Activated CD4-positive, alpha-beta T cell treated with anti-CD3 and anti-CD28 coated beads, Interleukin-10, Interleukin-2, amounts not matched to agents 100 ng/mL and 50 ng/mL, durations not matched to agents 16 hours and 8 hours (primary cell): ENCODE data around the gene IGF1R.

Source experiments
- DNase-seq: peaks from one replicate; pipeline ENCODE4 v3.0.0-alpha.2; 2020

The IGF1R gene

DNA sequence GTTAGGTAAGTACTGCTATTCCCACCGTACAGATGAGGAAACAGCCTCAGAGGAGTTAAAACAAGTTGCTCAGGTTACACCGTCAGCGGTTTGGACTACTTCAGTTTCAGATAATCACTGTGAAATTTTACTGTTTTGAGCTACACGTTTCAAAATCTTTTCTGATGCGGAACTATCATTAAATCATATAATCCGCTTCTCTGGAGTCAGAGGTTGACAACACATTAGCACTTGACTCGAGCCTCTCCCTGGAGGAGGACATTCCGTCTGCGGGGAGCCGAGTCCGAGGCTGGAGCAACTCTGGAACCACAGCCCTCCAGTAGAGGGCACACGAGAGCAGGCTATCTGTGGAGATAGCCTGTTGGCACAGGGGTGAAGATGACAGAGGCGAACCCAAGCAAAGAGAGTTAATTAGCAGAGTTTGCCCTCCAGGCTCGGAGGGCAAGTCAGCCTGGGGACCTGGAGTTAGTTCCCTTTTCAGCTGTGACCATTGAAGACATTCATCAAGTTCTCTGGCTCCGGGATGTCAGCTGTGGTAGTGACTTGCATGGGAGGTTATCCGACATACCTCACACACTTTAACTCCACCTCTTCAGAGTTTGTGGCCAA is 131.2 kb downstream of the IGF1R start:
- peak; percentile 77 for DNase-seq

DNA sequence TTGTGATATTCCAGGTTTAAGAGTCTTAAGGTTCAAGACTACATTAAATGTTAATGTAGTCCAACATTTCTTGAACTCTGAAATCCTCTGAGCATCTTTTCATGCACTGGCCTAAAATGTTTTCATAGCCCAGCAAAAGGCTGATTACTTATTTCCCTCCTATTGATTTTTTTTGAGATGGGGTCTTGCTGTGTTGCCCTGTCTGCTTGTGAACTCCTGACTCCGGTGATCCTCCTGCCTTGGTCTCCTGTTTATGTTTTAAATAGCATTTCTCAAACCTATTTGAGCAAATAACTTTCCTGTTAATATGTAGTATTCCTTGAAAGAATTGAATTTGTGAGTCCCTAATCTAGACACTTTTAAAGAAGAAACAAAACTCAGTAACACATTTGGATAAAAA is 133.5 kb downstream of the IGF1R start:
- DNase-seq: no peak

DNA sequence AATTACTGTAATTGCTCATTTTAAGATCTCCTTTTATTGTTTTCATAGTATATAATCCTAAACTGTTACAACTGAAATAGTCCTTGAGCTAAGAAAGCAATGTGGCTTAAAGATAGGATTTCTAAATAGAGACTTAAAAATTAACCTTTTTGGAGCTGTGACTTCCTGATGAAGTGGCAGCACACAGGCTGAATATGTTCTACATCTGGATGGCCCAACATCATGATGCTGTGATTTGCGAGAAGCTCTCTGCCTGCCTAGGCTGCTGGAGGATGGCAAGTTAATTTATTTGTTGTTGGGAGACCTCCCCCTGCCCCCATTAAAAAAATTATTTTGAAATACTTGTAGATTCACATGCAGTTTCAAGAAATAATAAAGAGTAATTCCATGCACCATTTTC is 134.5 kb downstream of the IGF1R start:
- no peak for DNase-seq

DNA sequence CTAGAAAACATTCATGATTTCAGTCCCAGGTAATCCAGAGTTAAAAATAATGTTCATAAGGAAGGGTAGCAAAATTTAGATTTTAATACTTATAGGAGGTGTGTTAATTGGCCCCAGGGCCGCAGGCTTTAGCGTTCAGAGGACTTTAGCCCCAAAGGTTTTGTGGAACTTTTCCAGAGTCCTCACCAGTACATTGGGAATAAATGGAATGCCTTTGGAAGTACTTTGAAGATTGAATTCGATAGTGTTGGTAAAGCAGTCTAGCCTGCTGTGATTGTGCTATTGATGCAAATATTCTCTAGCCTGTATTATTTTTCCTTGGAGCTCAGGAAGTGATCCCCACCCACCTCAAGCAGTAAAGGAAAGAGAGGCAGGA is 137.1 kb downstream of the IGF1R start:
- DNase-seq: no peak

DNA sequence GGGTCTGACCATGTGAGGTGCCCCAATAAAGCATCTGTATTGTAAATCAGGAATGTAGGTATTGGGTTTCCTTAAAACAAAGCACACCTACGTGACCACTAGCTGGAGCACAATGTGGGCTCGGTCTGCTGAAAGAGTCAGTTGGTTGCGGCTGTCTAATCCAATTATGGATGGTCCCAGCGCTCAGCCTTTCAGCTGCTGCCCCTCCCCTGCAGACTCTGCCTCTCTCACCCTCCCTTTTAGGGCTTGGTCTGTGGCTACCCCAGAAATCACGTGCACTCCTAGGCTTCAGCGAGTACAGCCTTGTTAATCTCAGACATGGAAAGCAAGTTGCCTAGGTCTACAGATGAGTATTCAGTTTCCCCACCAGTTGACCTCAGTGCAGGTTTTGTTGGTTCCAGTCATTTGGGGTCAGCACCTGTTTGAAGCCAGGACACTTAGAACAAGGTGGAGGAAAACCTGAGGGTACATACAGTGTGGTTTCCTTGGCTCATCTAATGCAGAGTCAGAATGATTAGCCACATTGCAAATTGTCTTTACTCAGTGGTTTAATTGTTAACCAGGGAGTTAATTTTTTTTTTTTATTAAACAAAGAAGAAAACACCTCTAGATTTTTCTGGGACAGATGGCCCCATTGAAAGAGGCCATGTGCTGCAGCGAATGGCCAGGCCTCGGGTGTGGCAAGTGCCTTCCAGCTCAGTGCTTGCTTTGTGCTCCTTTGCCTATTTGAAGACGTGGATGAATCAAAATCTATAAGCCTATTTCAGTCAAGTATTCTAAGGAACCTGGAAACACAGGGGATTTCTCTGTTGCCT is 137.7 kb downstream of the IGF1R start:
- peak; percentile 26 for DNase-seq

DNA sequence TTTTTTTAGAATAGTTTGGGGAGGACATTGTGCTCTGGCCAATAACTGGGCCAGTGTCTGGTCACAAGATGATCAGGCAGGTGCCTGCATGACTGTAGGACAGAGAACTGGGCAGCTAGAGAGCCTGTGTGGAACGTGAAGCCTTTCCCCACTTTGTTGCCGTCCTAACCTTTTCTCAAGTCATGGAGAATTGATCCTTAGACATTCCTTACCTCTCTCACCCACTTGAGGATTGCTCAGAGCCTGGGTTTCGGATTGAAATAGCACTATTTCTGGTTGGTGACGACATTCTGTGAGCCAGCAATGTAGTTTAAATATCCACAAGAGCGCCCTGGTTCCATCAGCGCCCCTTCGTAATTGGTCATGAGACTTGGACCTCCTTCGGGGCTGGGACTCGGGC is 138.4 kb downstream of the IGF1R start:
- no peak for DNase-seq

DNA sequence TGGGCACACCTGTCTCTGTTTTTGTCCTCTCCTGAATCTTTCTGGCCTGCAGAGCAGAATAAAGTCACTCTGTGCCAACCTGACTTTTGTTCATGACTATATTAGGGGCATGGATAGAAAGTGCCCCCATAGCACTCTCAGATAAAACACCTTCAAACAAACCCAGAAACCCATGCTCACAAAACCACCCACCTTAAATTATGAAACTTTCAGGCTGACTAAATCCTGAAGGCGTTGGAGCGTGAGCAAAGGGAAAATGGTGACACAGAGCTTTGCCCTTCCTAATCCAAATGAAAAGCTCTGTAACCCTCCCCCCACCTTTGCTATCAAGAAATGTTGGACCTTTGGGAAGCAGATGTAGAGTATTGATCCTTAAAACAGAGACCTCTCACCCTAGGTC is 138.9 kb downstream of the IGF1R start:
- DNase-seq: peak; percentile 4

DNA sequence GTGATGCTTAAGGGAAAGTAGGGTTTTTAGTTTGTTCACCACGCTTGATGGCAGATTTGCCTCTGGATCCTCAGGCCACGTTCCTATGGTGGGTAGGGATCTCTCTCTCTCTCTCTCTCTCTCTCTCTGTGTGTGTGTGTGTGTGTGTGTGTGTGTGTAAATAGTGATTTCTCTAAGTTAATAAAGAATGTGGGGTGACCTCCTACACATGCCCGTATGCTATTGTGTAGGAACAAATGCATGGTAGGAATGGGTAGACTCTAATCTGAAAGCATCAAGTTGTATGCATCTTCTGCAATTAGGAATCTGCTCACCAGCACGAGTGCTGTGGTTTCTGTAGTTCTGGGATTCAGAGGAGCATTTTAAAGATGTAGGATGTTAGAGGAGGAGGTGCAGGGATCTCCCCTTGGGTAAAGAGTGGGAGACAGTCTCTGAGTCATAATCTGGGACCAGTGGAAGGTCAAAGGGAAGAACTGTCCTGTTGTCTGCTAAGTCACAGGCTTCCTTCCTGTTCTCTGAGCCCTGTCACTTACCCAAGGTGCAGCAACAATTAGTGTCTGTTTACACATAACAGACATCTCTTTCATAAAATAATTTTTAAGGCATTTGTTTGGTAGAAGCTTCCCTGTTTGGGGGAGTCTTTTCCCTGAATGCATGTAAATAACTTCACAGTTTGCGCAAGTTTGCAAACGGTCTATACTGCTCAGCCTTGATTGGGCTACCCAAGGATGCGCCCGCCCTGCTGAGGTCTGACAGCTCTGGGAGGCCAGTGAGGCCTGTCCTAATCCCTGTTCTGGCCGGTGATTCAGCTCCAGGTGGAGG is 139.8 kb downstream of the IGF1R start:
- DNase-seq: no peak

DNA sequence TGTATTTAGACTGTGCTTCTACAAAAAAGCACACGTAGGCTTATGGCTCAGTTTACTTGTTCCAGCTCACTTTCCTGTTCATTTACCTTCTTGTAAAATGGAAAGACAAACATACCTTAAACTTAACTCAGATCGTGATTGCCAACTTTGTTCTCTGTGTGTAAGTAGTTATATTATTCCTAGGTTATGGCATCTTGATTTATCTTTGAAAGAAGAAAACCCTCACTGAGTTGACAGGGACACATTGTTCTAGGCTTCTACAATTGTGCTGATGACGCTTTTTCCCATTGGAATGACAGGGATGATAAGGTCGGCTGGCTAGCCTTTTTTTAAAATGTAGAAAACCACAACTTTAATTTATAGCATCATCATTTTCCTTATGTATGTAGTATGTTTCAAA is 140.7 kb downstream of the IGF1R start:
- DNase-seq: no peak

DNA sequence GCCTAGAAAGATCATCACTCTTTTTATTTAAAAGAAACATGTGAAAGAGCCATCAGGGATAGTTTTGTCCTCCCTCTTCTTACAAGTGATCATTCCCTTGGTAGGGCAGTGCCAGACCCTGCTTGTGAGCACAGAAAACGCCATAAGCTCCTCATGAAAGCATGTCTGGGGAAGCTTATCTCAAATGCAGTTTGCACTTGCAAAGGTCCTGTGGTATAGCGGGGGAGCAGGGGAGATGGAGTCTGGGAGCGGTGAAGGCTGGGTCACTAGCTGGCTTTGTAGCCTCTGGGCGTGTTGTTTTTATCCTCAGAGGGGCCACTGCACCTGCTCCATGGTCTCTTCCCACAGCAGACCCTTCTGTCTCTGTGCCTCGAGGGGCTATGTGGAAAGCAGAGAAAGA is 141.9 kb downstream of the IGF1R start:
- no peak for DNase-seq

DNA sequence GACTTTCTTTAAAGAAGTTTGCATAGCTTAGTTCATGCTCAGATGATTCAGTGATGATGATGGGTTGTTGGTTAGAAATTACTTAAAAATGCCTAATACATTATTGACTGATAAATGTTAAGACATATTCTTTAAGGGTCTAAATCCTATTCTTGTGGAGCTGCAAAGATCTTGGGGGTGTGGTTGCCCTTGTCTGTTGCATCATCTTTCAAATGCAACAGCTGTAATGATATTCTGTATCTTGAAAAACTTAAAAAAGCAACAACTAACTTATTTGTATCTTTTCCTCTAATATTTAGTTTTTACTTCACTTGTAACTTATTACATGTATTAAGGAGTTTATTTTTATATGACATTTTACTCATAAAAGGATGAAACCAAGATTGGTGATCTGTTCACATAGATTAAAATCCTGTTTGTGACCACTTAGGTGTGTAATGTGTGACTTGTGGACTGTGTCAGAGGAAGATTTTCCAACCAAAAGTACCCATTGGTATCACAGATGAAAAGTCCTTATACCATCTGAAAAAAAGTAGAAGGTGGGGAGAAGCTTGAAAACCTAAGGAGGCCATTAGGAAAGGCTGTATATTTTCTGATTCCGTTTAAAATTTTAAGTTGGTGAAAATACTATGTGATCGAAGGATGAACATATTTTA is 142.8 kb downstream of the IGF1R start:
- DNase-seq: no peak

DNA sequence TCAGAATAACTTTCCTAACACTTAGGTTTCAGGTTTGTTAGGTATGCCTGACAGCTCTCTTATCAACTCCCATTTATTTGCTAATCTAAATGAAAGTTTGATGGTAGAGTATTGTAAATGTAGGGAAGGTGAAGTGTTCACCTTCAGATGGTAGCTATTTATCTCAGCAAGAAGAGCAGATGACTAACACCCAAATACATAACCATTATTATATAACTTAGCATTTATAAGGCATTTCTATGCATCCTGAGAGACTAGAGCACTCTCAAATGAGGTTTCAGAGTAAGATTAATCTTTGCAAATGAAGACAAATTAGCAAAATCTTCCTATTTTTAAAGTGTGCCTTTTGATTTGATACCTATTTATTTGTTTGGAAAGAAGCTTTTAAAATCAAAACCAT is 143.8 kb downstream of the IGF1R start:
- DNase-seq: no peak

DNA sequence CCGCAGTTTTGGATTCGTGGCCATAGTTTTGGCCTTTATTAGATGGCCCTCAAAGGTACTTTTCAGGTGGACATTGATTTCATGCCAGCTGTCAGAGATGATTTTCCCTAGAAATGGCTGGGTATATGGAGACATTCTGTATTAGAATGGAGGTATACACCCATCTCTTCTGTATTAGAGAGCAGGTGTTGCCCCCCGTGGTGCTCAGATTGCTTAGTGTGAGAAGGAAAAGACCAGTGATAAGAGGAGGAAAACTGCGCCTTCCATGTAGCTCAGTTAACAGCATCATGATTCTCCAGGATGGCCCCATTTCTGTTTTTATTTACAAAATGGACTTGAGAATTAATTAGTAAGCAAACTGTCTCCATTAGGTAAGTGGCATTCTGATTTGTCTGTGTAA is 145.9 kb downstream of the IGF1R start:
- no peak for DNase-seq

DNA sequence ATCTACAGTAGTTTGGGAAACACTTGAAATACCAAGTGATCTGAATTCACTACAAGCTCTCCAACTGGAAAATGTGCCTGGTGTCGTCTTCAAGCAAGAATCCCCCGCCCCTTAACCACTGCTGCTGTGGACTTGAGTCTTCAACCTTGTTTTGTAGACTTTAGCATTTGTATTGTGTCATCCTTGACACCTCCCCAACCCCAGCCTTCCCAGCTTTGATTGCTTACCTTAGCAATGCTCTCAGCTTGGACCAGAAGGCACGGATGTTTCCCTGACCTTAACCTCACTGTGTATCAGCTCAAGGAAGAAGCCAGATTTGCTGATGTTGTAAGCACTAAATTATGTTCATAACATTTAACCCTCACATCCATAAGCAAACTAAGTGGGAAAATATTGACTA is 146.4 kb downstream of the IGF1R start:
- DNase-seq: no peak

DNA sequence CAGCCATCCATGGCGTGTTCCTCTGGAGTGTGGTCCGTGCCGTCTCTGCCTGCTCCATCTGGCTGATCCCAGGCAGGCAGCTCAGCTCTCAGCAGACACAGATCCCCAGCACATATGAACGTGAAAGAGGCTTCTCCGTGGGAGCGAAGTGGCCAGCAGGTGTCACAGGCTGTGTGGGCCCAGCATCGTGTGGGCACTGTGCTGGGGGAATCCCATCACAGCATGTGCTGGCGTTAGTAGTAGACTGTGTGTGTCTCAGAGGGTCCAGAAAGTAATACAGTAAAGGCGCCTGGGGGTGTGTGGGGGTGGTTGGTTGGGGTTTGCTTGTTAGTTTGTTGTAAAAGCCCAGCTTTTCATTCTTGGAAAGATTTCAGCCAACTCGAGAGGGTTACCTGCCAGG is 147.6 kb downstream of the IGF1R start:
- DNase-seq: no peak

DNA sequence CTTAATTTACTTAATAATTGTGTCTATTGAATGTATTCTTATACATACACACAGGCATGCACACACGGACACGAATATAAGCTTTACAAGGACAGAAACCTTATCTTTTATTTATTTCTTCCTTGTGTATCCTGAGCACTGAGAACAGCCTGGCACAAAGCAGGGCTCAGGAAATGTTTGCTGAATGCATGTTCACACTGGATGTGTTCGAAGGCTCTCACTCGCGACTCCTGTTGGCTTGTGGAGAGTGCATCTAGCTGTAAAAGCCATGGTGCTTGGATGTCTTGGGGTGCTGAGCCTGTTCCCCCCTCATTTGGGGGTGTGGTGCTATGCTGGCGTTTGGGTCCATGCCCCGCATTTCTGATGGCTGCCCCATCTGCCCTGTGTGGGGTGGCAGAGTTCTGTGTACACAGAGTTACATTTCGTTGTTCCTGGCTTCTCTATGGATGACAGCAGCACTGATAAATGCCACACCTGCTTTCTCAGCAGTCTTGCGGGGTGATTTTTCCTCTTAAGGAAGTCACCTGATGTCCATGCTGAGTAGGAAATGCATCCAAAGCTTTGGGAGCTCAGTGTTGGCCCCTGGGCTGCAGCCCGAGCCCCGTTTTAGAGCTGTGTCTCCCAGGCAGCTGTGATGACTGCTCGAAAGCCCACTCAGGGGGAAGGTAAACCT is 148.5 kb downstream of the IGF1R start:
- no peak for DNase-seq

DNA sequence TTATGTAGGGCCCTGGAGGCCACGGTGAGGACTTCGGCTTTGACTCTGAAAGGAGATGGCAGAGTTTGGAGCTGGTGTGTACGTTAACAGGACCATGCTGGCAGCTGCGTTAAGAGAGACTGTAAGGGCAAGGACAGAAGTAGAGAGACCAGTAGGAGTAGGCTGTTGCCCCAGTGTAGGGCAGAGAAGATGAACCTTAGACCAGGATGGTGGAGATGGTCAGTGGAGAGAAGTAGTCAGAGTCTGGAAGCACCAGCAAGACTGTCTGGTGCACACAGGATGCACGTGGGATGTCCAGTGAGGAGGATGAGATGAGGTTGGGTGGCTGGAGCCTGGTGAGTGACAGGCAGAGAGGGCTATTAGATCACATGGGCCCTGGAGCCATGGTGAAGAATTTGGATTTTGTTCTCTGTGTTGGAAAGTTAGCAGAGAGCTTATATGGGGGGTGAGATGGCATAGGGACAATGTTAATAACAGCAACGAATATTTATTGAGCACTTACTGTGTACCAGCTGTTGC is 150.1 kb downstream of the IGF1R start:
- no peak for DNase-seq

DNA sequence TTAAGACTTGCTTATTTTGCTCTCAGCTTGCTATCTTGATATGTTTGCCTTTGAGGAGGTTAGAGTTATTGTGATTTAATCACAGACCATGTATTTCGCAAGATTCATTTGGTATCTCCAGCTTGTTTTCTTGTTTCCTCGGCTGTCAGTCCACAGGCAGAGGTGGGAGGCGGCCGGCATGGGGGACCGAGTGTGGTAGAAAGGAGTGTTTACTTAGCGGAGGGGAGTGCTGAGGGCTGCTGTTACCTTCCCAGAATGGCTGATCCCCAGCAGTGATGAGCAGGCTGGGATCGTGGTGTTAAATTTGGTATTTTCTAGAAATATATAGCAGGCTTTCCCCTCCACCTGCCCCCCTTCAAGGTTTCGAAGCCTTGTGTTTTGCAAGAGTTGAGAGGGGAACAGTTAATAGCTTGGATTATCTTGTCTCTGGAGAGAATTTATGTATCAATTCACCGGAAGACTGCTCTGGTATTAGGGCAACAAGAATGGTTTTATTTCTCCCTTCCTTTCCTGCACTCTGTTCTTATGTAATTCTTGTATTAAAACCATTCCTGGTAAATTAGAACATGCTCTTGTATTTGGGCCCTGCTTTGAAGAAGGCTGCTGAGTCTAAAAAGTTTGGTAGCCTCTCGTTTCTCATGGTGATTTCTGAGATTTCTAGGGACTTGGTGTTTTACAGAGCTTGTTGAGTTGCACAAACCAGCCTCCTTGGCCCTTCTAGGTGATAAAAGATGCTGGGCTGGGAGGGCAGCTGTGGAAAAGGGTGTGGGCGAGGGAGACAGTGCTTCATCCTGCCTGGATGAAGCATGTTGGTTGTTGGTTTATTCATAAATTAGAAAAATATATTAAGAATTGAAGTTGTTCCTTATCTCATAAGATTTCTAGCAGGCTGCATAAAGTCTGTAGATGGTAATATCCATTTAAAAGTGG is 151.4 kb downstream of the IGF1R start:
- no peak for DNase-seq

DNA sequence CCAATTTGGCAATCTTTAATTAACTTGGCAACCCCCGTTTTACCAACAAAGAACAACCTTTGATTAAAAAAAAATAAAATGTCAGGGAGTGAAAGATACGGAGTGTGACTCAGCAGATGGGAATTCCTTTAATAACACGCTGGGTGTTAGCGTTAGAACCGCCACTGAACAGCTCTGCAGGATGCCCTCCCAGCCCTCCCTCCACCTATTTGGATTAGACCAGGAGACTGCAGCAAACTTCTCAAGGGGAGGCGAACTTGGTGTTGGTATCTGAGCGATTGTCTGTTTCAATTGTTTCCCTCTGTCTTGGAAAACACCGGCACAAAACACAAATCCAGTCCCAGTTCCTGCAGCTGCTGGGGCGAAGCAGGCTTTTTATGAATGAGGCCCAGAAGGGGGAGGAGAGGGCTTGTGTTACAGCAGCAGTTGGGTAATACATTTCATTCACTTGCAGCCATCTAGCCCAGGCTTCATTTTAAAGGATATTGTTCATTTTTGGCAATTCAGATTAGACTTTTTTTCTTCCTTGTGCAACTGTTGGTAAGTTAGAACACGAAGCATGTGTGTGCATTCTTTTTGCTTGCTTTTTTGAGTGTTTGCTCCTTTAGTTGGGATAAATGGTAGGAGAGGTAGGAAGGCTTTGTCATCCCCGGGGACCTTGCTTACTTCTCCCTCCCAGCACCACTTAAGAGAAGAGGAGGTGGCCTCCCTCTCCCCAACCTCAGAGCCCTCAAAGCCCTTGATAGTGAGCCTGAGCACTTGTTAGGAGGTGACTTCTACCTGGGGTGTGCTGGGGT is 152.3 kb downstream of the IGF1R start:
- no peak for DNase-seq

DNA sequence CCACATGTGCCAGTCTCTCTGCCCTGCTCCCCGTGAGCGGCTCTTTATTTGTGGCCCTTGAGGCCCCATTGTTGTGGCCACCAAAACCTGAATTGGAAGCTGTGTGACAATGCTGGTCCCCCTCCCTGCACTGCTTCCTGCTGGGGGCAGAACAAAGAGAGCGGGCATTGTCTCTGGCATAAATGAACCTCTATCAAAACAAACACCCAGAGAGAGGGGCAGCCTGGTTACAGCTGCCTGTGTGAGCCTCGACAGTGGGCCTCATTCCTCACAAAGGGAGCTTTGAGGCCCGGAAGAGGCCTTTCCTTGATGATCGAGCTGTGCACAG is 152.9 kb downstream of the IGF1R start:
- DNase-seq: no peak

DNA sequence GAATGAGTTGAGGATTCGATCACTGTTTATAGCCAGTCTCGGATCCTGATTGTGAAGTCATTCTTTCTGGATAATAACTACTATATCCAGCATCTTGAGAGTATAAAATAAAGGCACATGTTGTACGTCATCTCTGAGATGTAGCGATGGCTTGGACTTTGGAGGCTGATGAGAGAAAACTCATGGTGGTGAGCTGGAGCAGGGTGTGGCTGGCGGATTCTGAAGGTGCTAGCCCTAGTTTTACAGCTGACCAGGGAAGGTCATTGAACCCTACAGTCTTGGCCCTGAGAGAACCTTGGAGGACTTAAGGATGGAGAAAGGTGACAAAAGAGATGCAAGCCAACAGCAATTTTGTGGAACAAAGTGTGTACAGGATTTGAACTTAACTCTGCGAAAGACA is 153.8 kb downstream of the IGF1R start:
- no peak for DNase-seq
